Smooth muscle cell (in vitro differentiated cells): ENCODE measurements around the gene ARL5B. TPM values are rescaled to one million over a fixed set of nuclear protein-coding genes. Genes with fewer than 3 reads are reported as not detected.

Source experiments
- DNase-seq: peaks from one replicate; lab custom pipeline; 2025; ENCODE audit not compliant: unreplicated experiment; lab: John Stamatoyannopoulos, UW
- H2AFZ ChIP-seq: fragments of 200-600 bp; sonication (generic); 2 replicates; pipeline ENCODE4 v1.6.0; 2016; ENCODE audit warnings: antibody characterized with exemption, low read depth, mild to moderate bottlenecking
- H3F3A ChIP-seq: fragments of 200-600 bp; sonication (generic); 2 replicates; pipeline ENCODE4 v1.6.0; 2017; ENCODE audit warnings: antibody characterized with exemption, low read depth
- H3K27ac ChIP-seq: fragments of 200-600 bp; sonication (generic); 2 replicates; pipeline ENCODE4 v1.5.1; 2016; ENCODE audit warnings: low read depth, mild to moderate bottlenecking
- H3K27me3 ChIP-seq: fragments of 200-600 bp; sonication (generic); 2 replicates; pipeline ENCODE4 v1.6.1; 2016; ENCODE audit warnings: low read depth, mild to moderate bottlenecking
- H3K36me3 ChIP-seq: fragments of 200-600 bp; sonication (generic); 2 replicates; pipeline ENCODE4 v1.5.1; 2016; ENCODE audit warnings: low read depth
- H3K4me1 ChIP-seq: fragments of 200-600 bp; sonication (generic); 2 replicates; pipeline ENCODE4 v1.5.1; 2016; ENCODE audit warnings: low read depth
- H3K4me2 ChIP-seq: fragments of 200-600 bp; sonication (generic); 2 replicates; pipeline ENCODE4 v1.6.0; 2016; ENCODE audit warnings: mild to moderate bottlenecking
- H3K4me3 ChIP-seq: fragments of 200-600 bp; sonication (generic); 2 replicates; pipeline ENCODE4 v1.5.1; 2016; ENCODE audit warnings: mild to moderate bottlenecking
- H3K79me2 ChIP-seq: fragments of 200-600 bp; sonication (generic); 2 replicates; pipeline ENCODE4 v1.6.0; 2016; ENCODE audit warnings: low read depth, mild to moderate bottlenecking
- H3K9ac ChIP-seq: fragments of 200-600 bp; sonication (generic); 2 replicates; pipeline ENCODE4 v1.6.0; 2016; ENCODE audit warnings: low read depth
- H3K9me3 ChIP-seq: fragments of 200-600 bp; sonication (generic); replicated peaks from 2 replicates; pipeline ENCODE4 v1.5.1; 2016; ENCODE audit warnings: low read depth
- H4K20me1 ChIP-seq: fragments of 200-600 bp; sonication (generic); 2 replicates; pipeline ENCODE4 v1.6.0; 2016; ENCODE audit warnings: low read depth
- CTCF ChIP-seq: fragments of 200-600 bp; sonication (generic); IDR thresholded peaks from 2 replicates; pipeline ENCODE4 v1.5.1; 2017; ENCODE audit warnings: borderline replicate concordance, mild to moderate bottlenecking, antibody characterized with exemption; ENCODE audit not compliant: insufficient read depth, poor library complexity, severe bottlenecking
- WGBS: methylation state at CpG from one replicate; pipeline ENCODE4 v1.1.7; 2016; ENCODE audit warnings: low lambda C conversion rate; 5-methylcytosine and 5-hydroxymethylcytosine counted together
- polyA plus RNA-seq: library from polyadenylated mRNA; unstranded; fragments of >200 nt; fragmentation: Nextera tagmentation; extraction: Ambion mirVana; gene quantifications from 2 replicates; pipeline ENCODE4 v1.2.1, GENCODE V29; 2016
- total RNA-seq: library from RNA; depleted of rRNA; stranded (reverse); fragments of >200 nt; gene quantifications from 2 replicates; pipeline ENCODE4 v1.2.3, GENCODE V29; 2014

The ARL5B gene
- total and polyA plus RNA-seq, 2 experiments from 2014 or later = 12.9 to 80.9 TPM

- 88% methylated on average over 2 of the region's 2 CpGs for whole genome bisulfite sequencing
- Histone ChIP-seq H3K4me2 (peak overlapping the region; percentile 37), H3K9me3 (no peaks in the 10 kb centered on the region), H3K27ac (peak overlapping the region; percentile 82), H3K79me2 (peaks cover 98% of the 10 kb centered on the region), H3K9ac (no peak overlapping the region), H4K20me1 (peaks cover 90% of the 10 kb centered on the region), H3K36me3 (no peaks in the 10 kb centered on the region), H3K27me3 (no peaks in the 10 kb centered on the region), H2AFZ (no peak overlapping the region), H3F3A (peaks cover 13% of the 10 kb centered on the region), H3K4me3 (no peak overlapping the region), H3K4me1 (peaks cover 39% of the 10 kb centered on the region)
- no peak for DNase-seq
- no peak for TF ChIP-seq CTCF
These were observed 5.7 kb downstream of the ARL5B start for GRCh38 chr10:18664841-18665478.

- peak overlapping the region; percentile 82 for H3K27ac ChIP-seq
- peaks cover 88% of the 10 kb centered on the region for H4K20me1 ChIP-seq
These were observed 6.8 kb downstream of the ARL5B start for GRCh38 chr10:18665815-18666558.

GRCh38 chr10:18666810-18667209 is 7.6 kb downstream of the ARL5B start:
- no peak for TF ChIP-seq CTCF
- Histone ChIP-seq H4K20me1 (peaks cover 83% of the 10 kb centered on the region), H3K4me3 (no peak overlapping the region), H2AFZ (no peak overlapping the region), H3K27ac (peak overlapping the region; percentile 82), H3K9ac (peak overlapping the region; percentile 7), H3K9me3 (no peaks in the 10 kb centered on the region), H3K27me3 (no peaks in the 10 kb centered on the region), H3K4me1 (peaks cover 25% of the 10 kb centered on the region), H3K4me2 (peak overlapping the region; percentile 37), H3K79me2 (peaks cover 95% of the 10 kb centered on the region), H3F3A (peaks cover 13% of the 10 kb centered on the region), H3K36me3 (no peaks in the 10 kb centered on the region)
- no peak for DNase-seq
- WGBS = 77% methylated on average over 2 of the region's 2 CpGs

More at GRCh38 chr10:18665815-18666558, 6.8 kb downstream of the ARL5B start:
- Histone ChIP-seq H3K4me3 (no peak overlapping the region), H3K4me2 (peak overlapping the region; percentile 37), H3K9me3 (no peaks in the 10 kb centered on the region), H3K27me3 (no peaks in the 10 kb centered on the region), H3K9ac (peak overlapping the region; percentile 49), H3F3A (peaks cover 13% of the 10 kb centered on the region), H3K36me3 (no peaks in the 10 kb centered on the region), H3K79me2 (peaks cover 95% of the 10 kb centered on the region), H3K4me1 (peaks cover 33% of the 10 kb centered on the region), H2AFZ (no peak overlapping the region)
- DNase-seq = no peak
- no peak for TF ChIP-seq CTCF
- WGBS = 37% methylated on average over 3 of the region's 3 CpGs
